DMS153 treated with DMSO at 0.1 percent for 48 hours (cell line): ENCODE data around the gene SLC2A5.
"Not testable (repeated sequence)": the region's sequence is repeated elsewhere in the genome, so short reads cannot be mapped to it uniquely, and the experiment has no call there.

Source experiments
- DNase-seq: peaks from one replicate; lab custom pipeline; 2025; ENCODE audit not compliant: unreplicated experiment; lab: John Stamatoyannopoulos, UW

Gene SLC2A5

DNA sequence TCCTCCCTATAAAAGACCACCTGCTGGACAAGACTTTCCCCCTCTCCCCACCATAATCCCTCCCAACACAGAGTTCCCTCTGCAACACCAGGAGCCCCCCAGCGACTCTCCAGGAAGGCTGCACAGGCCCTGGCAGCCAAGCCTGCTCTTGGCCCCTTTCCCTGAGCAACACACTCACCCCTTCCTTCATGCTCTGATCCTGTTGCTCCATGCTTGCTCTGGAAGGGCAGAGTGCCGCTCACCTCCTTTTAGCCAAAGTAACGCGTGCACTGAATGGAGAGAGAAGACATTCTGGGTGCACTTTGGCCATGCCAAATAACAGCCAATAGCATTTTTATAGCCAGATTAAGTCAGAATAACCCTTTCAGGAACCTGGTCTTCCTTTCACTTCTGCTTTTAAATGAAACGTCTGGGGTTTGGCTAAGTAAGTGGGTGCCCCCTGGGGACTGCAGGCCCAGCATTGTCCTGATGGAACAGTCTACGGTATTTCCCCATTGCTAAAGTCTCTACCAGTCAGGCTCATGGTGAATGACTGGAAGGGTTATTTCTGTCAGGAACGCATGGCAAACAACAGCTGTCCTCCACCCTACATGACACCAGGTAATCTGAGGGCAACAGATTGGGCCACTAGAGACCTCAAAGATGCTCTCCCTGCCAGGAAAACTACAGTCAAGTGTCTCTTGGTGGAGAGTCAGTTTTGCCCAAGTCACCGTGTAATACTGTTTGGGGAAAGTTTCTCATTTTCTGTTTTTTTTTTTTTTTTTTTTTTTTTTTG lies at the start of gene SLC2A5:
SLC2A5 (minus strand) TSS at position 310 of the 775 bp plus-strand sequence; CDS start at position 211, 99 bp downstream.
- no peak for DNase-seq

GRCh38 chr1:9118186-9118585 lies 48.8 kb upstream of the SLC2A5 start:
- DNase-seq = no peak

GRCh38 chr1:9115351-9116205 lies 46.1 kb upstream of the SLC2A5 start:
- no peak for DNase-seq

DNA sequence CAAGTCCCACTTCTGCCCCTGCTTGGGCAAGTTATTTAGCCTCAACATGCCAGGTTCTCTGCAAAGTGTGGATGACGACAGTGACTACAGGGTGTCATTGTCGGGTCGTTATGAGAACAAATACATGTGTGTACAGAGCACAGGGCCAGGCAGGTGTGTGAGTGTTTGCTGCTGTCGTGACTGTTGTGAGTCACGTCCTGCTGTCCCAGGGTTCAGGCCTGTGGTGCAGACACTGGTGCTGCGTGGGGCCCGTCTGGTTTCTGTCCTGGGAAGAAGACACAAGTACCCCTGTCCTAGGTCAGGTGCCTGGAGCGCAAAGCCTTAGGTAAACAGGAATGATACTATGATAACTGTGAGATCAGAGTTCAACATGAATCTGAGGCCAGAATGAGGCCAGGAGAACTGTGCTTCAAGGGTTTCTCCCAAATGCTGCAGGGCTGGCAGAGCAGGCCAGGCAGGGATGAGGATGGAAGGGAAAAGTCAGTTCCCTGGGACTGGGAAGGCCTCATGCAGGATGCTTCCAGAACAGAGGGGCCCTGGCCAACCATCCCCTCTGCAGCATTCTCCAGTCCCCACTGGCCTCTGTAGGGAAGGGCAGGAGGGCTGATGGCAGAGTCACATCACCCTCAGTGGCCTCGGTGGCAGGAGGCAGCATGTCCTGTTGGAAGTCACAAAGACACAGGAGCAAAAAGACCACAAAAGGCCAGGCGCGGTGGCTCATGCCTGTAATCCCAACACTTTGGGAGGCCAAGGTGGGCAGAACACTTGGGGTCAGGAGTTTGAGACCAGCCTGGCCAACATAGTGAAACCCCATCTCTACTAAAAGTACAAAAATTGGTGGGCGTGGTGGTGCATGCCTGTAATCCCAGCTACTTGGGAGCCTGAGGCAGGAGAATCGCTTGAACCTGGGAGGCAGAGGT lies 43.8 kb upstream of the SLC2A5 start:
- DNase-seq = no peak

DNA sequence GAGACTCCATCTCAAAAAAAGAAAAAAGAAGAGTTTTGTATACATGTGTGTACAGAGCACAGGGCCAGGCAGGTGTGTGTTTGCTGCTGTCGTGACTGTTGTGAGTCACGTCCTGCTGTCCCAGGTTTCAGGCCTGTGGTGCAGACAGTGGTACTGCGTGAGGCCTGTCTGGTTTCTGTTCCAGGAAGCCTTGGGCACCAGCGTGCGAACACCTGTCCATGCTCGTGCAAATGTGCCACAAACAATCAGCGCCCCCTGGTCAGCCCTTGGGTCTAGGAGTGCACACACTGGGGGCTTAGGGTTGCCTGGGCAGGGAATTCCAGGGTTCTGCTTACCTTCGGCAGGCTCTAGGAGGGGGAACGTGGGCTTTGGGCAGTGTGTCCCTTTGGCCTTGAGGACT lies 42.5 kb upstream of the SLC2A5 start:
- DNase-seq = no peak

- no peak for DNase-seq
These were observed 41.9 kb upstream of the SLC2A5 start for GRCh38 chr1:9111357-9111691.

GRCh38 chr1:9110669-9111356 lies 41.4 kb upstream of the SLC2A5 start:
- peak; percentile 71 for DNase-seq

DNA sequence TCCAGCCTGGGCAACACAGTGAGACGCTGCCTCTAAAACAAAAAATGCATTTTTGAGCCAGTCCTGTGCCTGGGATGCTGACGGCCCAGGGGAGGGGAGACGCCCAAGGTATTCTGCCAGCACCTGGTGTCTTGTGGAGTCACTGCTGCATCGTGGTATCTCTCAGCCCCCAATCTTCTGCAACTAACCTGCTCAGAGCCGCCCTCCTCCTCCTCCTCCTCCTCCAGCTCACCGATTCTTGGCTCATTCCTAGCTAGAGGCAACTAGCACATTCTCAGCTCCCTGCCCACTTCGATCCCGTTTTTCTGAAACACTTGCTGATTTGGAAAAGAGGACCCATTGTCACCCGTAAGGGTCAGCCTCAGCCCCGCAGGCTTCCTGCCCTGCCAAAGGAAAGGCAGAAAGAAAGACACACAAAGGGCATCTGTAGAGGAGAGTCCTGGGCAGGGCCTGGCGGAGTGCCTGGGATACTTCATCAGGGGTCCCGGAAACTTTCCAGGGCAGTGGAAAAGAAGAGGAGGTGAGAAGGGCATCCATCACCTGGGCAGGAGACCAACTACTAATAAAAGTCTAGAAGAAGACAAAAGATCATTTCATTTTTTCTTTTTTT lies 38.7 kb upstream of the SLC2A5 start:
- DNase-seq = no peak

- no peak for DNase-seq
These were observed 37.7 kb upstream of the SLC2A5 start for GRCh38 chr1:9107136-9107535.

DNA sequence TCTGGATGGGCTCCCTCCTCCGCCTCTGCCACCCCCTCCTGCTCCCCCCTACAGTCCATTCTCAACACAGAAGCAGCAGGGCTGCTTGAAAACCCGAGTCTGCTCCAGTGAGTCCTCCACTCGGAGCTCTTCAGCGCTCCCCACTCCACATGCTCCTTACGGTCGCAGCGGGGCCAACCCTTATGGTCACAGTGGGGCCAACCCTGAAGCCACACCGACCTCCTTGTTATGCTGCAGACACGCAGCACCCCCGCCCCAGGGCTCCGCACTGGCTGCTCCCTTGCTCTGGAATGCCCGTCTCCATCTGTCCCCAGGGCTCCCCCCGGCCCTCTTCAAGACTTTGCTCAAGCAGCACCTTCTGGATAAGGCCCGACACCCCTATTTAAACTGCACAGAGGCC lies 36.9 kb upstream of the SLC2A5 start:
- DNase-seq = no peak

- DNase-seq = no peak
These were observed 36.0 kb upstream of the SLC2A5 start for GRCh38 chr1:9105336-9105867.

GRCh38 chr1:9101510-9102146 lies 32.2 kb upstream of the SLC2A5 start:
- DNase-seq = peak; percentile 82

GRCh38 chr1:9100471-9101043 lies 31.1 kb upstream of the SLC2A5 start:
- no peak for DNase-seq

DNA sequence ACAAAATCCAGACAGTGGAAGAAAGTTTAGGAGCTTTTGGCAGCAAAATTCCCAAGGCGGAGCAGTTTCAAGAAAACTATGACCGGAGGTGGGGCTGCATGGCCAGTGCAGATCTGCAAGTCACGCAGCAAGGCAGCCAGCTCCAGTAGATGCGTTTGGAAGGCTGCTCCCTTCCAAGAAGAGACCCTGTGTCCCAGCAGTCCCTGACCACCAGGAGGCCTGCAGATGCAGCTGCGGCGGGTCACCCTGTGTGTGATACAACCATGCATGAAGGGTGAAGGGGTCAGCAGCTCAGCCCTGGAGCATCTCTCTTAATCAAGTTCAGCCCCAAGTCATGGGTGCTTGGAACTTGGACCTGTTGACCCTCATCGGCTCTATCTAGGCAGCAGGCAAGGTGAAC lies 30.1 kb upstream of the SLC2A5 start:
- DNase-seq = no peak

DNA sequence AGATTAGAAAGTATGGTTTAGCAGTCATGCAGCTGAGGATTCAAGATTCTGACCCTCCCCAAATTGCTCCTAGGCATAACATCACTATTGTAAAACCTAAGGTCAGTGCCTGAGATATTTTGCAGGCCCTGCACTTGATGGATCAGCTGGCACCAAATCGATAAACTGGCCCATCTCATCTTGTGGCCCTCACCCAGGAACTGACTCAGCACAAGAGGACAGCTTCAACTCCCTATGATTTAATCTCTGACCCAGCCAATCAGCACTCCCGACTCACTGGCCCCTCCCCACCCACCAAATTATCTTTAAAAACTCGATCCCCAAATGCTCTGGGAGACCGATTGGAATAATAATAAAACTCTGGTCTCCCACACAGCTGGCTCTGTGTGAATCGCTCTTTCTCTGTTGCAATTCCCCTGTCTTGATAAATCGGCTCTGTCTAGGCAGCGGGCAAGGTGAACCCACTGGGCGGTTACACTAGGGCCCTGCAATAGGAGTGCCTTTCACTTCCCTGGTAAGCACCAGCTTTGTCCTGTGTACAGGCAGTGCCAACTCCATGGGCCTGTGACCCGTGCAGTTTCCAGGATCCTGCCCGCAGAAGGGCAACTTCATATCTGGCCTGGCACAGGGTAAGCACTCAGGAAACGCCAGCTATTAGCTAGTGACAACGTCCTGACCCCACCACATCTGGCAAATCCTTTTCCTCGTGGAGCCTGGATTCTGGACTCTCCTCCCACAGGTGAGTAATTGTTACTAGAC lies 28.7 kb upstream of the SLC2A5 start:
- DNase-seq = no peak

DNA sequence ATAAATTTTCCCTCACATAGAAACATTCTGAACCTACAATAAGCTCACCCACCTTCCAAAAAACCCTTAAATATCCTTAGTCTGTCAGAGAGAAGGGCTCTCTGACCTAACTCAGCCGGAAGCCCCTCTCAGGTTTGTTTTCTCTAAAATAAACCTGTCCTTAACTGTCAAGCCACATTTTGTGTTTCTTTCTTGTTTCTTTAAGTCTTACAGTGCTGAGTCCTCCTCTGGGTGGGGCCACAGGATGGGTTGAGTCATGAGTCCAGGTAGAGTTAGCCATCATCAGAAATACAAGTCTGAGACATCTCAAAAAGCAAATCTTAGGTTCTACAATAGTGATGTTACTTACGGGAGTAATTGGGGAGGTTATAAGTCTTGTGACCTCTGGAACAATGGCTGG lies 26.4 kb upstream of the SLC2A5 start:
- no peak for DNase-seq

- not testable (repeated sequence) for DNase-seq
These were observed 24.7 kb upstream of the SLC2A5 start for GRCh38 chr1:9093996-9094595.

DNA sequence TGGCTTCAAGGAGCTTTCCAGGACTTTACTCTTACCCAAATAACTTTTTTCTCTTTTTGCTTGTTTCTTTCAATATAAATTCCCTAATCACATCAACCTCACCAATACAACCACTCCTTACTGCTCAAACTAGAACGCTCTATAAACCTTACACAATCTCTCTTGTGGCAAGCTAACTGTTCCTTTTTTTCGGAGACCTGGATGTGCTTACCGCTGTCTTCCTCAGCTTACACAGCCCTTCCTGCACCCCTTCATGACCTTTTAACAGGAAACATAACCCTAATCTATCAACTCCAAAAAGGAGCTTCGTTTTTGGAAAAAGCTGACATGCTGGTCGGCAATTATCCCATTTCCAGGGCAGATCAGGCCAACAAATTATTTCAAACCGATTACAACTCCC lies 24.1 kb upstream of the SLC2A5 start:
- no peak for DNase-seq
